Activated B cell treated with CpG ODN at 0.5 μM for 24 hours (primary cell): ENCODE data around the gene RAB22A. TPM values are rescaled to one million over a fixed set of nuclear protein-coding genes. Genes with fewer than 3 reads are reported as not detected.

ENCODE experiments used
- ATAC-seq: fragments of 200-7000 bp; cut with Tn5 transposase; one replicate; pipeline ENCODE4 v1.10.0; 2021; ENCODE audit warnings: low read depth, mild to moderate bottlenecking, moderate library complexity
- CTCF ChIA-PET: fragments of 350-600 bp; sonication (Branson Sonifier 250); formaldehyde crosslinking; loops from one replicate; lab custom pipeline; 2021; ENCODE audit warnings: antibody characterized with exemption; lab: Charles Lee
- POLR2A ChIA-PET: fragments of 350-600 bp; sonication (Branson Sonifier 250); formaldehyde crosslinking; loops from one replicate; lab custom pipeline; 2021; ENCODE audit warnings: antibody characterized with exemption; lab: Charles Lee
- DNase-seq: peaks from one replicate; pipeline ENCODE4 v3.0.0; 2022
- H3K27ac Mint-ChIP-seq: one replicate; pipeline ENCODE4 v1.8.0; 2020; ENCODE audit warnings: mixed read lengths
- H3K27me3 Mint-ChIP-seq: one replicate; pipeline ENCODE4 v1.8.0; 2021; ENCODE audit warnings: mixed read lengths
- H3K36me3 Mint-ChIP-seq: one replicate; pipeline ENCODE4 v1.8.0; 2021; ENCODE audit warnings: low read depth, mixed read lengths
- H3K4me1 Mint-ChIP-seq: one replicate; pipeline ENCODE4 v1.8.0; 2021; ENCODE audit warnings: mixed read lengths
- H3K4me3 Mint-ChIP-seq: one replicate; pipeline ENCODE4 v1.8.0; 2020; ENCODE audit warnings: mild to moderate bottlenecking, mixed read lengths
- H3K9me3 Mint-ChIP-seq: one replicate; pipeline ENCODE4 v1.8.0; 2020; ENCODE audit warnings: mixed read lengths
- CTCF ChIP-seq: fragments of 200-600 bp; IDR thresholded peaks from one replicate; pipeline ENCODE4 v1.8.0; 2022; ENCODE audit warnings: antibody characterized with exemption, mild to moderate bottlenecking
- intact Hi-C: fragments of 100-400 bp; cut with micrococcal nuclease; formaldehyde crosslinking; loops from one replicate; pipeline ENCODE4 v1.15.1; 2024
- total RNA-seq: library from RNA; stranded (reverse); gene quantifications from 2 replicates; pipeline ENCODE4 v1.2.3, GENCODE V29; 2022

RAB22A gene
- total RNA-seq, 1 donor from 2014 or later, result 15.7 TPM

- Mint-ChIP-seq H3K36me3 (peaks cover 35% of the 10 kb centered on the region), H3K4me1 (peaks cover 68% of the 10 kb centered on the region), H3K27ac (no peak overlapping the region), H3K9me3 (no peaks in the 10 kb centered on the region), H3K27me3 (no peaks in the 10 kb centered on the region), H3K4me3 (no peak overlapping the region)
- TF ChIP-seq CTCF, result no peak
- CTCF ChIA-PET, result no interaction called here
- no peak for ATAC-seq
- no peak for DNase-seq
- intact Hi-C loops, result no loop called here
- POLR2A ChIA-PET, result no interaction called here
Measured at GRCh38 chr20:58393299-58393698, 83.8 kb downstream of the RAB22A start.

GRCh38 chr20:58394801-58395200 lies 85.3 kb downstream of the RAB22A start:
- Mint-ChIP-seq H3K36me3 (peaks cover 34% of the 10 kb centered on the region), H3K4me1 (peaks cover 78% of the 10 kb centered on the region), H3K4me3 (no peak overlapping the region), H3K27me3 (no peaks in the 10 kb centered on the region), H3K9me3 (no peaks in the 10 kb centered on the region), H3K27ac (no peak overlapping the region)
- DNase-seq (no peak), ATAC-seq (no peak)
- POLR2A ChIA-PET, result interaction anchor here (0.6 kb wide), 1 partner anchor 12 kb away, joined by 7 read pairs; no protein-coding TSS in a partner anchor
- no peak for TF ChIP-seq CTCF
- CTCF ChIA-PET, result no interaction called here
- intact Hi-C loops, result no loop called here

- ChIA-PET CTCF (no interaction called here), POLR2A (interaction anchor here (0.6 kb wide), 1 partner anchor 975 kb away, joined by 3 read pairs; no protein-coding TSS in a partner anchor)
- peaks cover 31% of the 10 kb centered on the region for H3K36me3 Mint-ChIP-seq
- H3K4me1 Mint-ChIP-seq, result peaks cover 77% of the 10 kb centered on the region
- H3K27me3 Mint-ChIP-seq, result no peaks in the 10 kb centered on the region
- no peak overlapping the region for H3K4me3 Mint-ChIP-seq
- no peak overlapping the region for H3K27ac Mint-ChIP-seq
- H3K9me3 Mint-ChIP-seq, result no peaks in the 10 kb centered on the region
- TF ChIP-seq CTCF, result no peak
- DNase-seq (no peak), ATAC-seq (no peak)
- intact Hi-C loops, result no loop called here
Measured at GRCh38 chr20:58395604-58396003, 86.1 kb downstream of the RAB22A start.

- Mint-ChIP-seq H3K27ac (no peak overlapping the region), H3K27me3 (no peaks in the 10 kb centered on the region), H3K4me1 (peaks cover 64% of the 10 kb centered on the region), H3K4me3 (no peak overlapping the region), H3K36me3 (peaks cover 18% of the 10 kb centered on the region), H3K9me3 (no peaks in the 10 kb centered on the region)
- ATAC-seq (no peak), DNase-seq (no peak)
- ChIA-PET POLR2A (no interaction called here), CTCF (interaction anchor here (1.4 kb wide), 1 partner anchor 9 kb away, joined by 3 read pairs; the partner anchor contains the start of gene VAPB)
- intact Hi-C loops, result no loop called here
- TF ChIP-seq CTCF, result no peak
Measured at GRCh38 chr20:58397429-58397828, 87.9 kb downstream of the RAB22A start.

- ChIA-PET POLR2A (no interaction called here), CTCF (interaction anchor here (1.4 kb wide), 1 partner anchor 10 kb away, joined by 3 read pairs; the partner anchor contains the start of gene VAPB)
- no peak overlapping the region for H3K27ac Mint-ChIP-seq
- H3K9me3 Mint-ChIP-seq, result no peaks in the 10 kb centered on the region
- no peaks in the 10 kb centered on the region for H3K27me3 Mint-ChIP-seq
- no peak for TF ChIP-seq CTCF
- peaks cover 55% of the 10 kb centered on the region for H3K4me1 Mint-ChIP-seq
- no peak overlapping the region for H3K4me3 Mint-ChIP-seq
- DNase-seq, result no peak
- H3K36me3 Mint-ChIP-seq, result peaks cover 17% of the 10 kb centered on the region
- ATAC-seq, result no peak
- intact Hi-C loops, result no loop called here
Measured at GRCh38 chr20:58398254-58398653, 88.7 kb downstream of the RAB22A start.
